Endothelial cell (in vitro differentiated cells): ENCODE results near the gene CABP4. TPM values are rescaled to one million over a fixed set of nuclear protein-coding genes. Genes with fewer than 3 reads are reported as not detected.

Experiments
- DNase-seq: peaks from one replicate; pipeline ENCODE4 v3.0.0; 2021; ENCODE audit warnings: low spot score
- H3K27ac Mint-ChIP-seq: one replicate; pipeline ENCODE4 v1.8.0; 2021; ENCODE audit warnings: mixed read lengths, inconsistent platforms; ENCODE audit not compliant: unreplicated experiment
- H3K27me3 Mint-ChIP-seq: one replicate; pipeline ENCODE4 v1.8.0; 2021; ENCODE audit warnings: mild to moderate bottlenecking, moderate library complexity, mixed read lengths, inconsistent platforms; ENCODE audit not compliant: unreplicated experiment
- H3K36me3 Mint-ChIP-seq: one replicate; pipeline ENCODE4 v1.8.0; 2021; ENCODE audit warnings: mild to moderate bottlenecking, low read depth, mixed read lengths, inconsistent platforms; ENCODE audit not compliant: unreplicated experiment
- H3K4me1 Mint-ChIP-seq: one replicate; pipeline ENCODE4 v1.8.0; 2021; ENCODE audit warnings: mild to moderate bottlenecking, mixed read lengths, inconsistent platforms; ENCODE audit not compliant: unreplicated experiment
- H3K4me3 Mint-ChIP-seq: one replicate; pipeline ENCODE4 v1.8.0; 2021; ENCODE audit warnings: mild to moderate bottlenecking, mixed read lengths, inconsistent platforms; ENCODE audit not compliant: unreplicated experiment
- H3K9me3 Mint-ChIP-seq: one replicate; pipeline ENCODE4 v1.8.0; 2021; ENCODE audit warnings: mixed read lengths, inconsistent platforms; ENCODE audit not compliant: unreplicated experiment
- total RNA-seq: library from RNA; stranded (reverse); fragmentation: NEBNext Ultra II Directional; extraction: Animal tissue kit (Norgen Biotek cat#: 25700); gene quantifications from one replicate; pipeline ENCODE4 v1.2.1, GENCODE V29; 2021; ENCODE audit not compliant: unreplicated experiment
- TF ChIP-seq, protein P1 (sequence below): fragments of 200-600 bp; sonication (generic); IDR thresholded peaks from one replicate; pipeline ENCODE4 v1.5.0; 2021; ENCODE audit warnings: antibody characterized with exemption; ENCODE audit not compliant: unreplicated experiment

Gene CABP4
- total RNA-seq, 1 donor from 2014 or later, result not detected

- H3K36me3 Mint-ChIP-seq, result peaks cover 19% of the 10 kb centered on the region
- H3K9me3 Mint-ChIP-seq, result no peaks in the 10 kb centered on the region
- H3K27me3 Mint-ChIP-seq, result peaks cover 12% of the 10 kb centered on the region
- peak overlapping the region; percentile 12 for H3K4me3 Mint-ChIP-seq
- peaks cover 4% of the 10 kb centered on the region for H3K4me1 Mint-ChIP-seq
- no peak overlapping the region for H3K27ac Mint-ChIP-seq
- TF ChIP-seq, protein P1, sequence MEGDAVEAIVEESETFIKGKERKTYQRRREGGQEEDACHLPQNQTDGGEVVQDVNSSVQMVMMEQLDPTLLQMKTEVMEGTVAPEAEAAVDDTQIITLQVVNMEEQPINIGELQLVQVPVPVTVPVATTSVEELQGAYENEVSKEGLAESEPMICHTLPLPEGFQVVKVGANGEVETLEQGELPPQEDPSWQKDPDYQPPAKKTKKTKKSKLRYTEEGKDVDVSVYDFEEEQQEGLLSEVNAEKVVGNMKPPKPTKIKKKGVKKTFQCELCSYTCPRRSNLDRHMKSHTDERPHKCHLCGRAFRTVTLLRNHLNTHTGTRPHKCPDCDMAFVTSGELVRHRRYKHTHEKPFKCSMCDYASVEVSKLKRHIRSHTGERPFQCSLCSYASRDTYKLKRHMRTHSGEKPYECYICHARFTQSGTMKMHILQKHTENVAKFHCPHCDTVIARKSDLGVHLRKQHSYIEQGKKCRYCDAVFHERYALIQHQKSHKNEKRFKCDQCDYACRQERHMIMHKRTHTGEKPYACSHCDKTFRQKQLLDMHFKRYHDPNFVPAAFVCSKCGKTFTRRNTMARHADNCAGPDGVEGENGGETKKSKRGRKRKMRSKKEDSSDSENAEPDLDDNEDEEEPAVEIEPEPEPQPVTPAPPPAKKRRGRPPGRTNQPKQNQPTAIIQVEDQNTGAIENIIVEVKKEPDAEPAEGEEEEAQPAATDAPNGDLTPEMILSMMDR, result no peak
- no peak for DNase-seq
Measured at GRCh38 chr11:67489885-67490726, 35.0 kb downstream of the CABP4 start.

- no peak overlapping the region for H3K27ac Mint-ChIP-seq
- TF ChIP-seq, protein P1, result no peak
- no peak overlapping the region for H3K4me3 Mint-ChIP-seq
- peaks cover 11% of the 10 kb centered on the region for H3K27me3 Mint-ChIP-seq
- H3K4me1 Mint-ChIP-seq, result peaks cover 4% of the 10 kb centered on the region
- no peak for DNase-seq
- H3K9me3 Mint-ChIP-seq, result no peaks in the 10 kb centered on the region
- peaks cover 17% of the 10 kb centered on the region for H3K36me3 Mint-ChIP-seq
Measured at GRCh38 chr11:67490727-67491065, 35.5 kb downstream of the CABP4 start.

- no peak for DNase-seq
- no peaks in the 10 kb centered on the region for H3K4me1 Mint-ChIP-seq
- peaks cover 6% of the 10 kb centered on the region for H3K27me3 Mint-ChIP-seq
- H3K9me3 Mint-ChIP-seq, result no peaks in the 10 kb centered on the region
- H3K36me3 Mint-ChIP-seq, result peaks cover 12% of the 10 kb centered on the region
- H3K27ac Mint-ChIP-seq, result no peak overlapping the region
- TF ChIP-seq, protein P1, result no peak
- no peak overlapping the region for H3K4me3 Mint-ChIP-seq
Measured at GRCh38 chr11:67491276-67492068, 36.3 kb downstream of the CABP4 start.

GRCh38 chr11:67492069-67492727 is 37.0 kb downstream of the CABP4 start:
- no peaks in the 10 kb centered on the region for H3K4me1 Mint-ChIP-seq

More at GRCh38 chr11:67492069-67492727, 37.0 kb downstream of the CABP4 start:
- Mint-ChIP-seq H3K4me3 (no peak overlapping the region), H3K27me3 (peaks cover 6% of the 10 kb centered on the region), H3K27ac (no peak overlapping the region), H3K36me3 (peaks cover 12% of the 10 kb centered on the region), H3K9me3 (no peaks in the 10 kb centered on the region)
- TF ChIP-seq, protein P1, result no peak
- DNase-seq, result no peak
